ENCODE data around the gene PRDM16.

GRCh38 chr1:3120994-3121393, 52.0 kb downstream of the PRDM16 start:
- TF ChIP-seq ZNF274 (IDR thresholded peaks at IDR 0.05; ENCODE audit: low read depth, low read length), result no peak
- TF ChIP-seq SUZ12 (IDR thresholded peaks at IDR 0.05; ENCODE audit: extremely low read depth, insufficient read depth, insufficient read length), result no peak
